ENCODE data around the gene RAB40B. TPM values are rescaled to one million over a fixed set of nuclear protein-coding genes. Genes with fewer than 3 reads are reported as not detected.

The RAB40B gene
- total and polyA plus RNA-seq, 2 experiments from 2014 or later: 20.0 to 27.8 TPM

DNA sequence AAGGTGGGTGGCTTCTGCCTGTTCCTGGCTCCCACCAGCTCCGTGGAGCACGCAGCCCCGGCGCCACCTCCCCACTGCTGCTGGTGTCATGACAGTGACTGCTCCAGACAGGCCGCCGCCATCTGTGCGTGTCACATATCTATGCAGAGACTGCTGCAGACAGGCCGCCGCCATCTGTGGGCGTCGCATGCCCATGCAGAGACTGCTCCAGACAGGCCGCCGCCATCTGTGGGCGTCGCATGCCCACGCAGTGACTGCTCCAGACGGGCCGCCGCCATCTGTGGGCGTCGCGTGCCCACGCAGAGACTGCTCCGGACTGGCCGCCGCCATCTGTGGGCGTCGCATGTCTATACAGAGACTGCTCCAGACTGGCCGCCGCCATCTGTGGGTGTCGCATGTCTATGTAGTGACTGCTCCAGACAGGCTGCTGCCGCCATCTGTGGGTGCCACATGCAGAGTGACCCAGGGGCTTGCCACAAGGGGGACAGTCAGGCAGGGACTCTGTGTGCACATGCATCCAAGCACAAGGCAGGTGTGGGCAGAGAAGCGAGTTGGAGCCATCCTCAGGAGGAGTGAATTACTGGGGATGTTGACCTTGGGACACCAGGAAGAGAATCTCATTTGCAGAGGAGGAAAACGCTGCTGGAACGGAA is 14.7 kb upstream of the RAB40B start:
- Histone ChIP-seq H3K4me3 (no peak overlapping the region), H3K36me3 (replicated peaks; ENCODE audit: insufficient read depth, low read depth) (no peaks in the 10 kb centered on the region), H2AFZ (no peak overlapping the region), H4K20me1 (ENCODE audit: insufficient read depth, poor library complexity, severe bottlenecking) (no peaks in the 10 kb centered on the region), H3K27ac (no peak overlapping the region), H3K27me3 (no peaks in the 10 kb centered on the region), H3K9me3 (ENCODE audit: low read depth) (no peaks in the 10 kb centered on the region), H3K4me2 (no peak overlapping the region), H3K9me2 (replicated peaks; ENCODE audit: insufficient read depth) (no peaks in the 10 kb centered on the region), H3K79me2 (peaks cover 13% of the 10 kb centered on the region), H3K4me1 (ENCODE audit: insufficient read depth) (peaks cover 8% of the 10 kb centered on the region)
- TF ChIP-seq EZH2 (IDR thresholded peaks at IDR 0.05; ENCODE audit: borderline replicate concordance): no peak
- TF ChIP-seq, protein P1, sequence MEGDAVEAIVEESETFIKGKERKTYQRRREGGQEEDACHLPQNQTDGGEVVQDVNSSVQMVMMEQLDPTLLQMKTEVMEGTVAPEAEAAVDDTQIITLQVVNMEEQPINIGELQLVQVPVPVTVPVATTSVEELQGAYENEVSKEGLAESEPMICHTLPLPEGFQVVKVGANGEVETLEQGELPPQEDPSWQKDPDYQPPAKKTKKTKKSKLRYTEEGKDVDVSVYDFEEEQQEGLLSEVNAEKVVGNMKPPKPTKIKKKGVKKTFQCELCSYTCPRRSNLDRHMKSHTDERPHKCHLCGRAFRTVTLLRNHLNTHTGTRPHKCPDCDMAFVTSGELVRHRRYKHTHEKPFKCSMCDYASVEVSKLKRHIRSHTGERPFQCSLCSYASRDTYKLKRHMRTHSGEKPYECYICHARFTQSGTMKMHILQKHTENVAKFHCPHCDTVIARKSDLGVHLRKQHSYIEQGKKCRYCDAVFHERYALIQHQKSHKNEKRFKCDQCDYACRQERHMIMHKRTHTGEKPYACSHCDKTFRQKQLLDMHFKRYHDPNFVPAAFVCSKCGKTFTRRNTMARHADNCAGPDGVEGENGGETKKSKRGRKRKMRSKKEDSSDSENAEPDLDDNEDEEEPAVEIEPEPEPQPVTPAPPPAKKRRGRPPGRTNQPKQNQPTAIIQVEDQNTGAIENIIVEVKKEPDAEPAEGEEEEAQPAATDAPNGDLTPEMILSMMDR (IDR thresholded peaks at IDR 0.05; ENCODE audit: poor library complexity): no peak
- no peak for TF ChIP-seq EZH2phosphoT487 (IDR thresholded peaks at IDR 0.05; ENCODE audit: low read depth, severe bottlenecking, unreplicated experiment)
- 93% methylated on average over 34 of the region's 35 CpGs for WGBS (ENCODE audit: low lambda C conversion rate, missing lambda C conversion rate)
- DNase-seq (ENCODE audit: low spot score): no peak

DNA sequence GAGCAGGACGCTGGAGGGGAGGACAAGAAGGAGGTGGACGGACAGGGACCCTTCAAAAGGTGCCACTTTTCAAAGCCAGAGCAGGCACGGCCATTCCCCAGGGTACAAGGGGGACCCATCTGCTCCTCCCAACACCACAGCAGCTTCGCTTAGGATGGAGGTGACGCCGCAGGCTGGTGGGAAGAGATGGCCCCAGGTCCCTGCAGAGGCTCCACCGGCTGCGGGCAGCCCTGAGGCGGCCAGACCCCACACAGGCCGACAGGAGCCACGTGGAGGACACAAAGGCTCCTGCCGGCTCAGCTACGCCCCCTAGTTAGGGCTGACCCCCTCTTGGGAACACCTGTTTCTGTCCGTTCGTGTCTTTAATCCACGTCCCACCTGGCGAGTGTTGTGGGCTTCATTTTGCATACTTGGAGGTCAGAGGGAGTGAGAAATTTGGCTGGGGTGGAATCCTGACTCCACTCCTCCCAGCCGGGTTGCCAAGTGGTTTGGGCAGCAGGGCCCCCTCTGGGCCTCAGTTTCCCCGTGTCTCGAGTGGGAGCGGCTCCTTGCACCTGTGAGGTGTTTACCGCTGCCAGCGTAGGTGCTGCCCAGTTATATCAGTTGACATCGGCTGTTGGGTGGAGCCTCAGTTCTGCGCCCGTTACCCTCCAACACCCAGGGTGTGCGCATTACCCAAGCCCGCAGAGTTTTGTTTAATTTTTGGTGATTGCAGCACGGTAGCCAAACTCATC is 12.2 kb upstream of the RAB40B start:
- TF ChIP-seq EZH2phosphoT487 (IDR thresholded peaks at IDR 0.05; ENCODE audit: low read depth, severe bottlenecking, unreplicated experiment): no peak
- TF ChIP-seq, protein P1 (IDR thresholded peaks at IDR 0.05; ENCODE audit: poor library complexity): no peak
- TF ChIP-seq EZH2 (IDR thresholded peaks at IDR 0.05; ENCODE audit: borderline replicate concordance): no peak
- Histone ChIP-seq H3K4me3 (no peak overlapping the region), H3K79me2 (no peaks in the 10 kb centered on the region), H3K36me3 (replicated peaks; ENCODE audit: insufficient read depth, low read depth) (no peaks in the 10 kb centered on the region), H3K27me3 (no peaks in the 10 kb centered on the region), H3K4me2 (no peak overlapping the region), H3K9me3 (ENCODE audit: low read depth) (no peaks in the 10 kb centered on the region), H3K4me1 (ENCODE audit: insufficient read depth) (peaks cover 1% of the 10 kb centered on the region), H2AFZ (no peak overlapping the region), H3K9me2 (replicated peaks; ENCODE audit: insufficient read depth) (no peaks in the 10 kb centered on the region), H4K20me1 (ENCODE audit: insufficient read depth, poor library complexity, severe bottlenecking) (no peaks in the 10 kb centered on the region), H3K27ac (no peak overlapping the region)
- no peak for DNase-seq (ENCODE audit: low spot score)
- 87% methylated on average over 29 of the region's 29 CpGs for WGBS (ENCODE audit: low lambda C conversion rate, missing lambda C conversion rate)

DNA sequence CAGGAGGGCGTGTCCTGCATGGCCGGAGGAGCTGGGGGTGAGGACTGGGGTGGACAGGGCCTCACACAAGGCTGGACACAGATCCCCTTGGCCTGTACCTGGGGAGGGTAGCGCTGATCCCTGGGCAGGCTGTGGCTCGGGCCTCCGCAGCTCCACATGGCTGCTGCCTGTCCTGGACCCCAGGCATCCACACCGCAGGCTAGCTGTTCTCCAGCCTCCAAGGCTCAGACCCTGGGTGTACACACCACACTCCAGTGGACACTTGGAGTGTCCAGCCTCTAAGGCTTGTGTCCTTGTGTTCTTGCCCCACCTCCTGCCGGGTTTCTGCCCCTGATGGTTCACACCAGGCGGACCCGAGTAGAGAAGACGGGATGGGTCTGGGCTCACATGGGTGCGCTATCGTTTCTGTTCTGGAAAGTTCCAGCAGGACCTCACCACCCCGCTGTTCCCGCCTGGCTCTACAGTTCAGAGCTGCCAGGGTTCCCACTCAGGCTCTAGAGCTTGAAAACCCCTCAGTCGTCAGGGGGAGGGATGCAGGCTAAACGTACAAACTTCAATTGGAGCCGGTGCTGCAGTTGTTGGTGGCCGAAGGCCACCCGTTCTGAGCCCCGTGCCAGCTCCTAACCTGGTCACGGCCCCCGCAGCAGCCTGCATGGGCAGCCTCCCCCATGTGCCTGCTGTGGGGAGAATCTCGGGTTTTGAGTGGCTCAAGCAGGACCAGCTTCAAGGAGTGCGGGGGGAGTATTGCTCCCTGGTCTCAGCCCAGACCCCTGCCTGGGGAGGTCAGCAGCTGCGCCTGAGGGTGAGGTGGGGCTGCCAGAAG is 11.4 kb upstream of the RAB40B start:
- H4K20me1 ChIP-seq (ENCODE audit: insufficient read depth, poor library complexity, severe bottlenecking): no peaks in the 10 kb centered on the region
- H3K9me2 ChIP-seq (replicated peaks; ENCODE audit: insufficient read depth): no peaks in the 10 kb centered on the region
- H3K27ac ChIP-seq: no peak overlapping the region
- no peak overlapping the region for H2AFZ ChIP-seq
- no peaks in the 10 kb centered on the region for H3K79me2 ChIP-seq
- DNase-seq (ENCODE audit: low spot score): no peak
- no peaks in the 10 kb centered on the region for H3K27me3 ChIP-seq
- WGBS (ENCODE audit: low lambda C conversion rate, missing lambda C conversion rate): 95% methylated on average over 25 of the region's 25 CpGs
- H3K4me1 ChIP-seq (ENCODE audit: insufficient read depth): no peaks in the 10 kb centered on the region
- H3K9me3 ChIP-seq (ENCODE audit: low read depth): no peaks in the 10 kb centered on the region
- no peaks in the 10 kb centered on the region for H3K36me3 ChIP-seq (replicated peaks; ENCODE audit: insufficient read depth, low read depth)
- TF ChIP-seq EZH2 (IDR thresholded peaks at IDR 0.05; ENCODE audit: borderline replicate concordance): no peak
- no peak overlapping the region for H3K4me3 ChIP-seq
- no peak overlapping the region for H3K4me2 ChIP-seq

All from hepatocyte (in vitro differentiated cells).